Prostate gland (tissue), 2 donors: ENCODE data around the gene OR3A2. TPM values are rescaled to one million over a fixed set of nuclear protein-coding genes. Genes with fewer than 3 reads are reported as not detected.
"Not testable (repeated sequence)": the region's sequence is repeated elsewhere in the genome, so short reads cannot be mapped to it uniquely, and the experiment has no call there.

Source experiments
- DNase-seq: peaks from one replicate; pipeline ENCODE4 v3.0.0-alpha.2; 2019; ENCODE audit warnings: low spot score
- H3K27ac ChIP-seq, 2 donors: fragments of 200-600 bp; sonication (generic); 2 replicates each; pipeline ENCODE4 v1.5.1; 2017 to 2019
- H3K27me3 ChIP-seq: fragments of 200-600 bp; sonication (generic); replicated peaks from 2 replicates; pipeline ENCODE4 v1.5.1; 2019; ENCODE audit not compliant: insufficient read depth
- H3K36me3 ChIP-seq, 2 donors: fragments of 200-600 bp; sonication (generic); 1 replicate in 1 of 2; 2 replicates in 1 of 2; pipeline versions ENCODE4 v1.5.1 to v1.8.1; 2017 to 2019
- H3K4me1 ChIP-seq: fragments of 200-600 bp; sonication (generic); replicated peaks from 2 replicates; pipeline ENCODE4 v1.5.1; 2019
- H3K4me3 ChIP-seq, 2 donors: fragments of 200-600 bp; sonication (generic); 2 replicates each; pipeline ENCODE4 v1.5.1; 2017 to 2019
- H3K9me3 ChIP-seq: fragments of 200-600 bp; sonication (generic); 2 replicates; pipeline ENCODE4 v1.5.1; 2017
- POLR2A ChIP-seq: fragments of 450-650 bp; IDR thresholded peaks from one replicate; pipeline ENCODE4 v1.6.1; 2016; ENCODE audit warnings: antibody characterized with exemption, mild to moderate bottlenecking
- POLR2AphosphoS5 ChIP-seq: sonication (generic); formaldehyde crosslinking; IDR thresholded peaks from one replicate; pipeline ENCODE4 v1.6.1; 2017; ENCODE audit warnings: antibody characterized with exemption
- WGBS: methylation state at CpG from one replicate; pipeline ENCODE4 v1.1.5; 2018; 5-methylcytosine and 5-hydroxymethylcytosine counted together
- intact Hi-C: fragments of 100-400 bp; cut with DNase I; formaldehyde crosslinking; loops from one replicate; pipeline ENCODE4 v1.14.2; 2022
- total RNA-seq, 2 donors: library from RNA; depleted of rRNA; stranded (reverse); fragments of >200 nt; gene quantifications; one replicate each; pipeline ENCODE4 v1.1.0, GENCODE V29; 2016
- TF ChIP-seq, protein P1 (sequence below), 4 experiments: fragments of 200-600 bp in 2 of 4; fragments of 450-650 bp in 2 of 4; sonication (generic) in 2 of 4; IDR thresholded peaks; 1 replicate in 3 of 4; 2 replicates in 1 of 4; pipeline ENCODE4 v1.5.1; 2016 to 2019; ENCODE audit warnings: antibody characterized with exemption in 4 of 4, mild to moderate bottlenecking in 2 of 4, moderate library complexity in 2 of 4

OR3A2 gene
- total RNA-seq, 2 donors from 2014 or later = 7.9 TPM; not detected in 1

DNA sequence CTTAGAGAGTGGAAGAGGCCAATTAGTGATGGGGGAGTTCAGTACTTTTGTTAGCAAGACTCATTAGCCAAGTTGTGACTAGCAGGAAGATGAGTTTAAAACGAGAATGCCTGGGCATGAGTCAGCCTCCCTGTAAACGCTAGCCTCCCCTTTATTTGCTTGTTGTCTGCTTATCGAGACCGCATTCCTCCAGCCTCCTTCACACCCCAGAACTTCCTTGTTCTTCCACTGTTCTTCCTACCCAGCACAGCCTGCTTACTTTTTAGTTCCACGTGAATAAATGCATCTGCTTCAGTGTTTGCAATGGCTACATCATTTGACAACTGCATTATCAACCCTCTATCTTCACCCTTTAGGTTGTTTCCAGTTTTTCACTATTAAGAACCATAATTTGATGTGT is 67.8 kb downstream of the OR3A2 start:
- no peak overlapping the region for H3K4me3 ChIP-seq
- TF ChIP-seq POLR2AphosphoS5 = no peak
- TF ChIP-seq, protein P1, sequence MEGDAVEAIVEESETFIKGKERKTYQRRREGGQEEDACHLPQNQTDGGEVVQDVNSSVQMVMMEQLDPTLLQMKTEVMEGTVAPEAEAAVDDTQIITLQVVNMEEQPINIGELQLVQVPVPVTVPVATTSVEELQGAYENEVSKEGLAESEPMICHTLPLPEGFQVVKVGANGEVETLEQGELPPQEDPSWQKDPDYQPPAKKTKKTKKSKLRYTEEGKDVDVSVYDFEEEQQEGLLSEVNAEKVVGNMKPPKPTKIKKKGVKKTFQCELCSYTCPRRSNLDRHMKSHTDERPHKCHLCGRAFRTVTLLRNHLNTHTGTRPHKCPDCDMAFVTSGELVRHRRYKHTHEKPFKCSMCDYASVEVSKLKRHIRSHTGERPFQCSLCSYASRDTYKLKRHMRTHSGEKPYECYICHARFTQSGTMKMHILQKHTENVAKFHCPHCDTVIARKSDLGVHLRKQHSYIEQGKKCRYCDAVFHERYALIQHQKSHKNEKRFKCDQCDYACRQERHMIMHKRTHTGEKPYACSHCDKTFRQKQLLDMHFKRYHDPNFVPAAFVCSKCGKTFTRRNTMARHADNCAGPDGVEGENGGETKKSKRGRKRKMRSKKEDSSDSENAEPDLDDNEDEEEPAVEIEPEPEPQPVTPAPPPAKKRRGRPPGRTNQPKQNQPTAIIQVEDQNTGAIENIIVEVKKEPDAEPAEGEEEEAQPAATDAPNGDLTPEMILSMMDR (IDR thresholded peaks at IDR 0.05) = no peak
- TF ChIP-seq POLR2A = no peak
- intact Hi-C loops = no loop called here
- 37% methylated on average over 5 of the region's 5 CpGs for WGBS
- H3K27me3 ChIP-seq = no peaks in the 10 kb centered on the region
- H3K36me3 ChIP-seq = no peaks in the 10 kb centered on the region
- no peak overlapping the region for H3K27ac ChIP-seq
- no peak for DNase-seq
- H3K4me1 ChIP-seq = no peaks in the 10 kb centered on the region
- H3K9me3 ChIP-seq = no peaks in the 10 kb centered on the region

GRCh38 chr17:3316836-3317235 is 69.3 kb downstream of the OR3A2 start:
- intact Hi-C loops = no loop called here
- TF ChIP-seq POLR2AphosphoS5 (no peak), POLR2A (no peak)
- TF ChIP-seq, protein P1 (IDR thresholded peaks at IDR 0.05) = no peak
- no peak for DNase-seq
- WGBS = 27% methylated on average over 3 of the region's 3 CpGs
- Histone ChIP-seq H3K9me3 (no peaks in the 10 kb centered on the region), H3K4me1 (no peaks in the 10 kb centered on the region), H3K27me3 (no peaks in the 10 kb centered on the region), H3K27ac (no peak overlapping the region), H3K36me3 (no peaks in the 10 kb centered on the region), H3K4me3 (no peak overlapping the region)

GRCh38 chr17:3308603-3309002 is 77.5 kb downstream of the OR3A2 start:
- intact Hi-C loops = no loop called here
- H3K27me3 ChIP-seq = no peaks in the 10 kb centered on the region

GRCh38 chr17:3298260-3298659 is 87.8 kb downstream of the OR3A2 start, which contains the start of gene OR3A1:
TSS of gene OR3A1 (minus strand) at chr17:3298360. CDS start at chr17:3292582, 5,778 bp downstream.
- intact Hi-C loops = no loop called here
- whole genome bisulfite sequencing = 87% methylated on average over 6 of the region's 6 CpGs
- no peaks in the 10 kb centered on the region for H3K9me3 ChIP-seq
- no peak for DNase-seq
- no peak within 1 kb of the TSS for H3K27ac ChIP-seq
- no peaks in the 10 kb centered on the region for H3K4me1 ChIP-seq
- no peaks in the 10 kb centered on the region for H3K36me3 ChIP-seq
- H3K27me3 ChIP-seq = no peaks in the 10 kb centered on the region
- no peak within 1 kb of the TSS for H3K4me3 ChIP-seq
- TF ChIP-seq, protein P1 (IDR thresholded peaks at IDR 0.05) = no peak

More at GRCh38 chr17:3308603-3309002, 77.5 kb downstream of the OR3A2 start:
- TF ChIP-seq, protein P1 (IDR thresholded peaks at IDR 0.05) = no peak
- TF ChIP-seq POLR2AphosphoS5 = no peak
- TF ChIP-seq POLR2A = no peak
- no peaks in the 10 kb centered on the region for H3K9me3 ChIP-seq
- H3K27ac ChIP-seq = no peak overlapping the region
- H3K4me3 ChIP-seq = no peak overlapping the region
- 78% methylated on average over 4 of the region's 4 CpGs for WGBS
- H3K4me1 ChIP-seq = no peaks in the 10 kb centered on the region
- H3K36me3 ChIP-seq = no peaks in the 10 kb centered on the region
- no peak for DNase-seq

DNA sequence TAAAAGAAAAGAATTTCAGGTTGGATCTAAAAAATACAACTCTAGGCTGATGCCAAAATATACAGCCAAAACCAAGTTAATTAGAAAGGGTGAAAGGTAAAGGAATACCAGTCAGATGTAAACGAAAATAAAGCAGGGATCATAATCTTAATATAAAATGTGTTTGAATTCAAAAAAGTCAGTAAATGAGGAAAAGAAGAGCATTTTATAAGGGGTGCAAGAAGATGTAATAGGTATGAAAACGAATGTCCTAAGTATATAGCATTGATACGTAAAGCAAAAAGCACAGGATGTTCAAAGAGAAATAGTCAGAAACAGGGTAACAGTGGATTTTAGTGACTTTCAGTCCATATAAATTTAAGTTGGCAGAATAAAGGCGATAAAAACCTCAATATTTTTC is 90.5 kb downstream of the OR3A2 start:
- Histone ChIP-seq H3K9me3 (no peaks in the 10 kb centered on the region), H3K36me3 (no peaks in the 10 kb centered on the region), H3K4me1 (no peaks in the 10 kb centered on the region), H3K27ac (no peak overlapping the region), H3K4me3 (no peak overlapping the region), H3K27me3 (no peaks in the 10 kb centered on the region)
- intact Hi-C loops = no loop called here
- TF ChIP-seq POLR2AphosphoS5 = no peak
- TF ChIP-seq, protein P1 (IDR thresholded peaks at IDR 0.05) = no peak
- TF ChIP-seq POLR2A = no peak
- WGBS = 54% methylated on average over 4 of the region's 4 CpGs
- no peak for DNase-seq

DNA sequence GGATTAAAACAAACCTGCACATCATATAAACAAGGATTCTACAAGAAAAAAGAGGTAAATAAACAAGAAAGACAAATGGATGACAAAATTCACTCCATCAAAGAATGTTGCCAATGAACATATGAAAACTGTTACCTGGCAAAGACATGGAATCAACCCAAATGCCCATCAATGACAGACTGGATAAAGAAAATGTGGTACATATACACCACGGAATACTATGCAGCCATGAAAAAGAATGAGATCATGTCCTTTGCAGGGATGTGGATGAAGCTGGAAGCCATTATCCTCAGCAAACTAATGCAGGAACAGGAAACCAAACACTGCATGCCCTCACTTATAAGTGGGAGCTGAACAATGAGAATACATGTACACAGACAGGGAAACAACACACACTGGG is 92.6 kb downstream of the OR3A2 start:
- DNase-seq, intact Hi-C loops, H3K27me3 ChIP-seq, H3K4me3 ChIP-seq, H3K36me3 ChIP-seq, H3K9me3 ChIP-seq, H3K27ac ChIP-seq, H3K4me1 ChIP-seq: not testable (repeated sequence)
- WGBS = 75% methylated on average over 1 of the region's 1 CpG
